Body of pancreas (tissue), 4 donors: Measurements from ENCODE around the gene UBE2L3.

Source experiments
- CTCF ChIP-seq, 7 experiments: fragments of 450-650 bp in 4 of 7; fragments of 200-600 bp in 3 of 7; sonication (generic) in 3 of 7; IDR thresholded peaks; one replicate each; pipeline ENCODE4 v1.5.1; 2016 to 2019; ENCODE audit warnings: antibody characterized with exemption in 7 of 7
- POLR2A ChIP-seq, 3 donors: fragments of 450-650 bp; IDR thresholded peaks; one replicate each; pipeline ENCODE4 v1.6.1; 2016; ENCODE audit warnings: antibody characterized with exemption in 3 of 3, mild to moderate bottlenecking in 2 of 3

GRCh38 chr22:21628386-21629254 is 61.1 kb downstream of the UBE2L3 start:
- TF ChIP-seq CTCF (IDR thresholded peaks at IDR 0.05) (no peak), POLR2A (IDR thresholded peaks at IDR 0.05) (no peak)
